ENCODE measurements around the gene KLHL12. TPM values are rescaled to one million over a fixed set of nuclear protein-coding genes. Genes with fewer than 3 reads are reported as not detected.
A peak's percentile ranks its signal among the peaks of the same experiment; 100 is the strongest.

KLHL12 gene
- polyA plus RNA-seq, 1 donor from 2014 or later: 62.8 TPM

GRCh38 chr1:202888221-202888530, 38.9 kb downstream of the KLHL12 start:
- Histone ChIP-seq H2AFZ (ENCODE audit: low read depth, low read length) (peak overlapping the region; percentile 63), H3F3A (ENCODE audit: insufficient read depth, low read length, poor library complexity, severe bottlenecking) (no peaks in the 10 kb centered on the region), H3K4me3 (ENCODE audit: low read length) (peak overlapping the region; percentile 83), H3K4me2 (ENCODE audit: low read length) (peak overlapping the region; percentile 72), H3K79me2 (replicated peaks; ENCODE audit: insufficient read depth, low read length) (peaks cover 22% of the 10 kb centered on the region), H3K36me3 (ENCODE audit: insufficient read depth, low read length) (no peaks in the 10 kb centered on the region), H3K27me3 (ENCODE audit: insufficient read depth, low read depth, low read length) (no peaks in the 10 kb centered on the region), H4K20me1 (ENCODE audit: insufficient read depth) (no peaks in the 10 kb centered on the region), H3K9me3 (ENCODE audit: low read length) (no peaks in the 10 kb centered on the region), H3K9ac (ENCODE audit: low read length) (peak overlapping the region; percentile 88), H3K9me2 (ENCODE audit: insufficient read depth, low read length) (no peaks in the 10 kb centered on the region), H3K27ac (ENCODE audit: low read length) (peak overlapping the region; percentile 91)
- no peak for TF ChIP-seq REST (IDR thresholded peaks at IDR 0.05; ENCODE audit: borderline replicate concordance)
- TF ChIP-seq EZH2 (IDR thresholded peaks at IDR 0.05; ENCODE audit: borderline replicate concordance, insufficient read depth, low read length, poor library complexity, severe bottlenecking): no peak
- no peak for TF ChIP-seq EP300 (conservative IDR thresholded peaks at IDR 0.05; ENCODE audit: poor library complexity, severe bottlenecking)
- no peak for TF ChIP-seq CTCF (IDR thresholded peaks at IDR 0.05; ENCODE audit: poor library complexity, severe bottlenecking)
- TF ChIP-seq RAD21 (conservative IDR thresholded peaks at IDR 0.05): no peak
- no peak for TF ChIP-seq POLR2AphosphoS5 (IDR thresholded peaks at IDR 0.05)
- no peak for TF ChIP-seq TAF1 (IDR thresholded peaks at IDR 0.05; ENCODE audit: low read depth)
- no peak for TF ChIP-seq MXI1 (conservative IDR thresholded peaks at IDR 0.05; ENCODE audit: poor library complexity, severe bottlenecking)
- TF ChIP-seq SMC3 (conservative IDR thresholded peaks at IDR 0.05; ENCODE audit: poor library complexity): no peak

GRCh38 chr1:202880961-202881460, 46.0 kb downstream of the KLHL12 start:
- Histone ChIP-seq H2AFZ (ENCODE audit: low read depth, low read length) (no peak overlapping the region), H3K79me2 (replicated peaks; ENCODE audit: insufficient read depth, low read length) (peaks cover 14% of the 10 kb centered on the region)

More at GRCh38 chr1:202880961-202881460, 46.0 kb downstream of the KLHL12 start:
- no peaks in the 10 kb centered on the region for H4K20me1 ChIP-seq (ENCODE audit: insufficient read depth)
- no peak overlapping the region for H3K4me3 ChIP-seq (ENCODE audit: low read length)
- H3K4me2 ChIP-seq (ENCODE audit: low read length): no peak overlapping the region
- H3K27ac ChIP-seq (ENCODE audit: low read length): no peak overlapping the region
- peaks cover 9% of the 10 kb centered on the region for H3K36me3 ChIP-seq (ENCODE audit: insufficient read depth, low read length)
- no peaks in the 10 kb centered on the region for H3F3A ChIP-seq (ENCODE audit: insufficient read depth, low read length, poor library complexity, severe bottlenecking)
- no peak for TF ChIP-seq CTCF (IDR thresholded peaks at IDR 0.05; ENCODE audit: poor library complexity, severe bottlenecking)
- no peak for TF ChIP-seq REST (IDR thresholded peaks at IDR 0.05; ENCODE audit: borderline replicate concordance)
- TF ChIP-seq TAF1 (IDR thresholded peaks at IDR 0.05; ENCODE audit: low read depth): no peak
- no peak for TF ChIP-seq EZH2 (IDR thresholded peaks at IDR 0.05; ENCODE audit: borderline replicate concordance, insufficient read depth, low read length, poor library complexity, severe bottlenecking)
- no peak for TF ChIP-seq MXI1 (conservative IDR thresholded peaks at IDR 0.05; ENCODE audit: poor library complexity, severe bottlenecking)
- TF ChIP-seq RAD21 (conservative IDR thresholded peaks at IDR 0.05): no peak
- no peak for TF ChIP-seq POLR2AphosphoS5 (IDR thresholded peaks at IDR 0.05)
- TF ChIP-seq EP300 (conservative IDR thresholded peaks at IDR 0.05; ENCODE audit: poor library complexity, severe bottlenecking): no peak
- TF ChIP-seq SMC3 (conservative IDR thresholded peaks at IDR 0.05; ENCODE audit: poor library complexity): no peak
- no peak overlapping the region for H3K9ac ChIP-seq (ENCODE audit: low read length)
- H3K9me2 ChIP-seq (ENCODE audit: insufficient read depth, low read length): no peaks in the 10 kb centered on the region
- H3K27me3 ChIP-seq (ENCODE audit: insufficient read depth, low read depth, low read length): no peaks in the 10 kb centered on the region
- no peaks in the 10 kb centered on the region for H3K9me3 ChIP-seq (ENCODE audit: low read length)
